ENCODE data around the gene CAPN14. TPM values are rescaled to one million over a fixed set of nuclear protein-coding genes. Genes with fewer than 3 reads are reported as not detected.

CAPN14 gene, protein sequence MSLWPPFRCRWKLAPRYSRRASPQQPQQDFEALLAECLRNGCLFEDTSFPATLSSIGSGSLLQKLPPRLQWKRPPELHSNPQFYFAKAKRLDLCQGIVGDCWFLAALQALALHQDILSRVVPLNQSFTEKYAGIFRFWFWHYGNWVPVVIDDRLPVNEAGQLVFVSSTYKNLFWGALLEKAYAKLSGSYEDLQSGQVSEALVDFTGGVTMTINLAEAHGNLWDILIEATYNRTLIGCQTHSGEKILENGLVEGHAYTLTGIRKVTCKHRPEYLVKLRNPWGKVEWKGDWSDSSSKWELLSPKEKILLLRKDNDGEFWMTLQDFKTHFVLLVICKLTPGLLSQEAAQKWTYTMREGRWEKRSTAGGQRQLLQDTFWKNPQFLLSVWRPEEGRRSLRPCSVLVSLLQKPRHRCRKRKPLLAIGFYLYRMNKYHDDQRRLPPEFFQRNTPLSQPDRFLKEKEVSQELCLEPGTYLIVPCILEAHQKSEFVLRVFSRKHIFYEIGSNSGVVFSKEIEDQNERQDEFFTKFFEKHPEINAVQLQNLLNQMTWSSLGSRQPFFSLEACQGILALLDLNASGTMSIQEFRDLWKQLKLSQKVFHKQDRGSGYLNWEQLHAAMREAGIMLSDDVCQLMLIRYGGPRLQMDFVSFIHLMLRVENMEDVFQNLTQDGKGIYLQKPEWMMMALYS
- total RNA-seq = 1 to 10 TPM in 1 of 6 donors, under 1 TPM in 5; 0.11 to 1.0 (median 0.27) TPM

DNA sequence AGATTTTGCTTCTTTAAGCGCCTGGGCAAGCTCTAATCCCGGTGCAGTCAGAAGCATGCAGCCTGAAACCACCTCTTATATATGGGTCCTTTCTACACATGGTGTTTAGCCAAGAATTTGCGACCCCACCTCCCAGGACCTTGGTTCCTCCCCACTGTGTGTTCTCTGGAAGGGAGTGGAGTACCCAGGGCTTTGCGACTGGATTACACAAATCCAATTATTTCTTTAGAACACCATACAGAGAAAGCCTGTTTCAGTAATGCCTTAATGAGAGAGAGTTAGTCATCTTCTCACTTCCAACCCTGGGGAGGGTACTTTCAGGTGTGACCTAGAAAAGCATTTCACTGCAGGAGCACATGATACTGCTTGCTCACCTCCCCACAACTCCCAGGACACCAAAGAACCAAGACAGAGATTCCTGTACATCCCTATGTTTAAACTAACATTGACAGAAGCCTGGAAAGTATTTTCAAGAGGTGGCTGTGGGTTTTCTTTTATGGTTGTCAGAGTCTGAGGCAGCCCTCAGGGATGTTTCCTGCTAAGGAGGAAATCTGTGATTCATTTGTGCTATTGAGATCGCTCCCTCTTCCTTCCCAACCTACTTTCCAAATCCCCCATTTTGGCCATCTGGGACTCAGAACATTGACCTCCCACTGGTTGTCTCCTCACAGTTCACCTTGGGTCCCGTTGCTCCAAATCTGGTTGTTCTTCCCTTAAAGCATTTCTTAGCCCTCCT lies at the start of gene CAPN14:
Gene CAPN14, minus strand, starts transcription at position 51 of the 736 bp plus-strand sequence. CDS start 12,068 bp downstream, outside the sequence.
- TF ChIP-seq, protein P1, sequence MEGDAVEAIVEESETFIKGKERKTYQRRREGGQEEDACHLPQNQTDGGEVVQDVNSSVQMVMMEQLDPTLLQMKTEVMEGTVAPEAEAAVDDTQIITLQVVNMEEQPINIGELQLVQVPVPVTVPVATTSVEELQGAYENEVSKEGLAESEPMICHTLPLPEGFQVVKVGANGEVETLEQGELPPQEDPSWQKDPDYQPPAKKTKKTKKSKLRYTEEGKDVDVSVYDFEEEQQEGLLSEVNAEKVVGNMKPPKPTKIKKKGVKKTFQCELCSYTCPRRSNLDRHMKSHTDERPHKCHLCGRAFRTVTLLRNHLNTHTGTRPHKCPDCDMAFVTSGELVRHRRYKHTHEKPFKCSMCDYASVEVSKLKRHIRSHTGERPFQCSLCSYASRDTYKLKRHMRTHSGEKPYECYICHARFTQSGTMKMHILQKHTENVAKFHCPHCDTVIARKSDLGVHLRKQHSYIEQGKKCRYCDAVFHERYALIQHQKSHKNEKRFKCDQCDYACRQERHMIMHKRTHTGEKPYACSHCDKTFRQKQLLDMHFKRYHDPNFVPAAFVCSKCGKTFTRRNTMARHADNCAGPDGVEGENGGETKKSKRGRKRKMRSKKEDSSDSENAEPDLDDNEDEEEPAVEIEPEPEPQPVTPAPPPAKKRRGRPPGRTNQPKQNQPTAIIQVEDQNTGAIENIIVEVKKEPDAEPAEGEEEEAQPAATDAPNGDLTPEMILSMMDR (IDR thresholded peaks at IDR 0.05) = no peak
- TF ChIP-seq EP300 (IDR thresholded peaks at IDR 0.05) = no peak
- no peak for TF ChIP-seq POLR2AphosphoS5 (IDR thresholded peaks at IDR 0.05)
- no peak for TF ChIP-seq POLR2A (IDR thresholded peaks at IDR 0.05)
- H3K9me3 ChIP-seq = no peaks in the 10 kb centered on the region
- H3K27me3 ChIP-seq = no peaks in the 10 kb centered on the region
- H3K36me3 ChIP-seq = no peaks in the 10 kb centered on the region
- ATAC-seq (ENCODE audit: low FRiP score in 2 of 2) (no peak), DNase-seq (no peak)
- WGBS, 2 donors = 82 to 86% methylated on average over 6 of the region's 6 CpGs
- H3K4me3 ChIP-seq = no peak within 1 kb of the TSS
- peaks cover 0 to 13% (median 3%) of the 10 kb centered on the region in 4 donors for H3K4me1 ChIP-seq
- no peak within 1 kb of the TSS for H3K27ac ChIP-seq

DNA sequence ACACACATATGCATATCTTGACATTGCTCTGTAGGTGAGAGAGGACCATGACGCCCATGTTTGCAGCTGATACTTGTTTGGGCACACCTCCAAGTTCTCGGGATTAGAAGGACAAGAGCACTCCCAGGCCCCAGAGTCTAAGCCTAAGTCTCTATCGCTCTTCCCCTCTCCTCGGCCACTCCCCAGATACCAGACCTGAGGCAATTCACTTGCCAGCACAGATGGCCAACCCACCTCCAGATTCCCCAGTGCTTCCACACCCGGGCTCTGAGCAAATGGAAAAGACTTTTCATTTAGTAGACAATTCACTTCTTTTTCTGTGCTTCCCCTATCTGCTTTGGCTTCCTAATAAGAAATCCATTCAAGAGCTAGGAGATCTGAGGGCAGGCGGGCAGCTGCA lies 49.5 kb upstream of the CAPN14 start:
- 80 to 88% methylated on average over 6 of the region's 6 CpGs for WGBS, 2 donors
- Histone ChIP-seq H3K27ac (no peak overlapping the region), H3K27me3 (no peaks in the 10 kb centered on the region), H3K36me3 (peaks cover 0 to 19% (median under 1%) of the 10 kb centered on the region in 4 donors), H3K9me3 (no peaks in the 10 kb centered on the region), H3K4me1 (no peaks in the 10 kb centered on the region), H3K4me3 (no peak overlapping the region)
- ATAC-seq (ENCODE audit: low FRiP score in 2 of 2) = no peak
- TF ChIP-seq EP300 (IDR thresholded peaks at IDR 0.05) = no peak
- no peak for TF ChIP-seq POLR2AphosphoS5 (IDR thresholded peaks at IDR 0.05)
- no peak for TF ChIP-seq POLR2A (IDR thresholded peaks at IDR 0.05)
- TF ChIP-seq, protein P1 (IDR thresholded peaks at IDR 0.05) = no peak
- no peak for DNase-seq

- Histone ChIP-seq H3K27me3 (no peaks in the 10 kb centered on the region), H3K4me3 (no peak overlapping the region), H3K9me3 (no peaks in the 10 kb centered on the region), H3K36me3 (peaks cover 0 to 34% (median 4%) of the 10 kb centered on the region in 4 donors), H3K4me1 (no peaks in the 10 kb centered on the region), H3K27ac (no peak overlapping the region)
- WGBS, 2 donors = 67 to 76% methylated on average over 6 of the region's 6 CpGs
- TF ChIP-seq EP300 (IDR thresholded peaks at IDR 0.05) (no peak), POLR2A (IDR thresholded peaks at IDR 0.05) (no peak), POLR2AphosphoS5 (IDR thresholded peaks at IDR 0.05) (no peak)
- TF ChIP-seq, protein P1 (IDR thresholded peaks at IDR 0.05) = no peak
- no peak for ATAC-seq (ENCODE audit: low FRiP score in 2 of 2)
- no peak for DNase-seq
Observed at GRCh38 chr2:31265234-31265633, 47.9 kb upstream of the CAPN14 start.

GRCh38 chr2:31263636-31264190 lies 46.4 kb upstream of the CAPN14 start:
- Histone ChIP-seq H3K27ac (no peak overlapping the region), H3K36me3 (peaks cover 0 to 34% (median 4%) of the 10 kb centered on the region in 4 donors), H3K4me3 (no peak overlapping the region), H3K4me1 (no peaks in the 10 kb centered on the region), H3K27me3 (no peaks in the 10 kb centered on the region), H3K9me3 (no peaks in the 10 kb centered on the region)
- no peak for ATAC-seq (ENCODE audit: low FRiP score in 2 of 2)
- 87 to 88% methylated on average over 3 of the region's 3 CpGs for WGBS, 2 donors
- no peak for DNase-seq
- TF ChIP-seq POLR2AphosphoS5 (IDR thresholded peaks at IDR 0.05) (no peak), POLR2A (IDR thresholded peaks at IDR 0.05) (no peak), EP300 (IDR thresholded peaks at IDR 0.05) (no peak)
- TF ChIP-seq, protein P1 (IDR thresholded peaks at IDR 0.05) = no peak

Measured in upper lobe of left lung (tissue), 6 donors.